Choroid plexus epithelial cell (primary cell): ENCODE results near the gene CTNNA3.

Source experiments
- DNase-seq: peaks from one replicate; pipeline ENCODE4 v3.0.0-alpha.2; 2010; ENCODE audit warnings: low read depth
- H3K4me3 ChIP-seq: 2 replicates; pipeline ENCODE4 v1.5.1; 2011; ENCODE audit warnings: low read depth, mild to moderate bottlenecking, control low read depth, low read length, moderate library complexity
- CTCF ChIP-seq: conservative IDR thresholded peaks from 2 replicates; pipeline ENCODE4 v1.5.1; 2011; ENCODE audit warnings: low read depth, mild to moderate bottlenecking, control low read depth, inconsistent platforms, low read length, moderate library complexity

Gene CTNNA3

GRCh38 chr10:66698069-66698468 is 997.9 kb downstream of the CTNNA3 start:
- H3K4me3 ChIP-seq: no peak overlapping the region
- TF ChIP-seq CTCF: no peak
- DNase-seq: no peak

GRCh38 chr10:66695046-66695445 is 1000.9 kb downstream of the CTNNA3 start:
- TF ChIP-seq CTCF: no peak
- H3K4me3 ChIP-seq: no peak overlapping the region
- no peak for DNase-seq

GRCh38 chr10:66684581-66684980 is 1011.4 kb downstream of the CTNNA3 start:
- no peak for DNase-seq
- H3K4me3 ChIP-seq: no peak overlapping the region
- no peak for TF ChIP-seq CTCF

- peak; percentile 41 for DNase-seq
- H3K4me3 ChIP-seq: no peak overlapping the region
- TF ChIP-seq CTCF: no peak
Observed at GRCh38 chr10:66680886-66681285, 1015.1 kb downstream of the CTNNA3 start.

GRCh38 chr10:66678521-66678920 is 1017.5 kb downstream of the CTNNA3 start:
- no peak for TF ChIP-seq CTCF
- peak; percentile 23 for DNase-seq
- H3K4me3 ChIP-seq: no peak overlapping the region

- H3K4me3 ChIP-seq: no peak overlapping the region
- no peak for TF ChIP-seq CTCF
Observed at GRCh38 chr10:66673071-66673470, 1022.9 kb downstream of the CTNNA3 start.

GRCh38 chr10:66671562-66671961 is 1024.4 kb downstream of the CTNNA3 start:
- no peak for TF ChIP-seq CTCF
- H3K4me3 ChIP-seq: no peak overlapping the region
- no peak for DNase-seq

More at GRCh38 chr10:66673071-66673470, 1022.9 kb downstream of the CTNNA3 start:
- no peak for DNase-seq
